Fibroblast of skin of right quadriceps (primary cell): ENCODE measurements around the gene CELF1.
"Not testable (repeated sequence)": the region's sequence is repeated elsewhere in the genome, so short reads cannot be mapped to it uniquely, and the experiment has no call there.

Experiments used
- DNase-seq: peaks from one replicate; pipeline ENCODE4 v3.0.0-alpha.2; 2013

CELF1 gene

GRCh38 chr11:47572715-47573255, 19.9 kb upstream of the CELF1 start:
- DNase-seq, result no peak

DNA sequence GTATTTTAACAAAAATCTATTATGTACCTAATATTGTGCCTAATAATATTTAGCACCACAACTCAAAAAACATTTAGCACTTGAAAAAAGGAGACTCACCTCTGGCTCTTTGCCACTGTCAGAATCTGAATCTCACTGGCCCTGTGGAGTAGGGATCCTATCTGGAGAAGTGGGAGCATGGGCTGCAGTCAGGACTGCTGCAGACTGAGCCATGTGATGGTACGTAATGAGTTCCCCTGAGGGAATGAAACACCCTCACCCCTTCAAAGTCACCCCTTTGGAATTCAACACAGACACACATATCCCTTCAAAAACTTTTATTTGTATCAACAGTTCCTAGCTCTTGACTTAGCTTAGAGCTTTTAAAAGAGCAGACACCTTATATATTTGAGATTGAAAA, 19.0 kb upstream of the CELF1 start:
- peak; percentile 34 for DNase-seq

- DNase-seq, result no peak
Observed at GRCh38 chr11:47571357-47571729, 18.4 kb upstream of the CELF1 start.

GRCh38 chr11:47570651-47571356, 17.9 kb upstream of the CELF1 start:
- no peak for DNase-seq

- DNase-seq, result no peak
Observed at GRCh38 chr11:47569646-47570045, 16.7 kb upstream of the CELF1 start.

GRCh38 chr11:47566149-47566698, 13.3 kb upstream of the CELF1 start:
- DNase-seq, result no peak

DNA sequence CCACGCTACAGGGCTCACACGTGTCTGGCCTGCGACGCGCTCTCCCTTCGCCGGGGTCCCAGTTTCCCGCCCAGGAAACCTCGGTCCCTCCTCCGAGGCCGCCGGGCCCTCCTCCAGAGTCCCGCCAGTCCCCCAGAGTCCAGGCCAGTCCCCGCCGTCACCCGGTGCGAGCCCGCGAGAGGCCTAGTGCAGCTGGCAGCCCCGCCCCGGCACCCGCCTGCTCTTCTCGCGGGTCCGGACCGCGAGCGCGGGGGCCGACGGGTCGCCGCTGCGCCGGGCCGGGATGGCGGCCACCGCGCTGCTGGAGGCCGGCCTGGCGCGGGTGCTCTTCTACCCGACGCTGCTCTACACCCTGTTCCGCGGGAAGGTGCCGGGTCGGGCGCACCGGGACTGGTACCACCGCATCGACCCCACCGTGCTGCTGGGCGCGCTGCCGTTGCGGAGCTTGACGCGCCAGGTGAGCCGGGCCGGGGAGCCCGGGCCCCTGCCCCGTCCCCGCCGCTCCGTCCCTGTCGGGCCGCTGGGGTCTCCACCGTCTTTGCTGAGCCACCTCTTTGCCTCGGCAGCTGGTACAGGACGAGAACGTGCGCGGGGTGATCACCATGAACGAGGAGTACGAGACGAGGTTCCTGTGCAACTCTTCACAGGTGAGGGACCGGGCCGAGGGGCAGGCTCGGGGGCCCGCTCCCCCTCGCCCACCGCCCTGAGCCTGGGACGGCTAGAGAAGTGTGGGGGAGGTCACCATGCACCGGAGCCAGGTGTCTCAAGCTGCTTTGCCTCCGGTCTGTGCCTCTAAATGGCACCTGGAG, 12.6 kb upstream of the CELF1 start, which contains the start of gene PTPMT1:
Gene PTPMT1 (plus strand): TSS at position 260 of the 809 bp plus-strand sequence. CDS start 24 bp downstream, at position 284.
- DNase-seq, result peak; percentile 77

- DNase-seq, result no peak
Observed at GRCh38 chr11:47564933-47565339, 12.0 kb upstream of the CELF1 start.

DNA sequence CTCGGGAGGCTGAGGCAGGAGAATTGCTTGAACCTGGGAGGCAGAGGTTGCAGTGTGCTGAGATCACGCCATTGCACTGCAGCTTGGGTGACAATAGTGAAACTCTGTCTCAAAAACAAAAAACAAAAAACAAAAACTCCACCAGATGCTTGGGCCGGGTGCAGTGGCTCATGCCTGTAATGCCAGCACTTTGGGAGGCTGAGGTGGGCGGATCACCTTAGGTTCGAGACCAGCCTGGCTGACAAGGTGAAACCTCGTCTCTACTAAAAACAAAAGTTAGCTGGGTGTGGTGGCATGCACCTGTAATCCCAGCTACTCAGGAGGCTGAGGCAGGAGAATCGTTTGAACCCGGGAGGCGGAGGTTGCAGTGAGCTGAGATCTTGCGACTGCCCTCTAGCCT, 11.4 kb upstream of the CELF1 start:
- not testable (repeated sequence) for DNase-seq

GRCh38 chr11:47562393-47562792, 9.5 kb upstream of the CELF1 start:
- DNase-seq, result not testable (repeated sequence)

DNA sequence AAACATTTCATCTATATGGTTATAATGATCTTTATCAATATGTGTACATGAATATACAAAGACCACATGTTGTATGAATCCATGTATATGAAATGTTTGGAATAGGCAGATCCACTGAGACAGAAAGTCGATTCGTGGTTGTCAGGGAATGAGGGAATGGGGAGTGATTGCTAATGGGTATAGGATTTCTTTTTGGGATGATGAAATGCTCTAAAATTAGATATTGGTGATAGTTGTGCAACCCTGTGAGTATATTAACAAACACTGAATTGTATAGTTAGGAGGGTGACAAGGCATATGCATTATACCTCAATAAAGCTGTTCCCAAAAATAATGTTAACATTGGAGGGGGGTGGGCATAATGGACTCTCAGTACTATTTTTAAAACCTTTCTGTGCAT, 7.5 kb upstream of the CELF1 start:
- peak; percentile 59 for DNase-seq

- DNase-seq, result no peak
Observed at GRCh38 chr11:47558695-47559094, 5.8 kb upstream of the CELF1 start.

- not testable (repeated sequence) for DNase-seq
Observed at GRCh38 chr11:47557004-47557403, 4.1 kb upstream of the CELF1 start.

DNA sequence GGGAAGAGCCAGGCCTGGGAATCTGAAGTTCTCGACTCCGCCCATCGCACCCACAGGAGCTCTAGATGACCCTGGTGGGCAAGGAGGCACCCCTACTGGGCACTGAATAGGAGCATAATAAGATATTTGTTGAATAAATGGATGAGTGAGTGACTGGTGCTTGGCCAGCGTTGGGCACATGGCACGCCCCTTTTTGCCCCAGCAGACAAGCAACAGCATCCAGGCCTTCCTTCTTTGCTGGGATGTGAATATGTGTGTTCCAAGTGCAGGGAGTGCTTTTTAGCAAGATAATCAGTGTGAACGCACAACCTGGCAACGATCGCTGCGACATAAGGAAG, 443 bp upstream of the CELF1 start:
- DNase-seq, result no peak

DNA sequence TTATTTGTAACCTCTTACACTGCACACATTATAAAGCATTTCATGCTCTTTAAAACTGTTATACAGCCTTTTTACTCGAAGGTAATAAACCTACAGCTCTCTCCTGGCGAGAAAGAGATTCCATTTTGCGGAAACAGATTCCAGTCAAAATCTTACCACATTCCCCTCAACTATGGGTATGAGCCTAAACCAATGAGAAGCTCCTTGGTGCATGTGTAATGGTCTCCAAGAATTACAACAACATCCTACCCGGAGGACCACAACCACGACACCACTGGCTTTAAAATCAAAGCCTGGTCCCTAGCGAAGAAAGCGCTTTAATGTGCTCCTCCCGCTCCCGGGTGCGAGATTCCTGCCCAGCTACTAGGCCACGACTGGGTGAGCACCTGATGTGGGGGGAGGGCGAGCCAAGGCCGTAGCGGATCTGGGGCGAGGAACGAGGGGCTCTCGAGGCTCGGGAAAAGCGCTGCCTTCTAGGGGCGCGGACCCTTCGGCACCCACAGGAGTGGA, 821 bp downstream of the CELF1 start:
- peak; percentile 50 for DNase-seq

DNA sequence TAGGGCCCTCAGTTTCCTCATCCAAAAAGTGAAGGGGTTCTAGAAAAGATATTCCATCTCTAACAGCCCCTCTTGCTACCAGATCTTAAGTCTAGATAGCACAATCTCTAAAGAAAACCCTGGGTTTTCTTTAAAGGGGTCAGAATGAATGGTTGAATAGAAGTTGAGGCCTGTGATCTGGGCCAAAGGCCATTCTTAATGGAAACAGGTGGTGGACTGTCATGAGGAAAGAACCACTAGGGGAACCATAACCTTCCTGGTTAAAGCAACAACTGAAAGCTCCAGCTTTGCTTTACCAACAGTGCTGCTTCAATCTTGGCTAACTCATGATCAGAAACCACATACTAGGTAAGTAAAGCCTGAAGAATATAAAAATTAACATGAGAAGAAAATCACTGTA, 1.8 kb downstream of the CELF1 start:
- no peak for DNase-seq

DNA sequence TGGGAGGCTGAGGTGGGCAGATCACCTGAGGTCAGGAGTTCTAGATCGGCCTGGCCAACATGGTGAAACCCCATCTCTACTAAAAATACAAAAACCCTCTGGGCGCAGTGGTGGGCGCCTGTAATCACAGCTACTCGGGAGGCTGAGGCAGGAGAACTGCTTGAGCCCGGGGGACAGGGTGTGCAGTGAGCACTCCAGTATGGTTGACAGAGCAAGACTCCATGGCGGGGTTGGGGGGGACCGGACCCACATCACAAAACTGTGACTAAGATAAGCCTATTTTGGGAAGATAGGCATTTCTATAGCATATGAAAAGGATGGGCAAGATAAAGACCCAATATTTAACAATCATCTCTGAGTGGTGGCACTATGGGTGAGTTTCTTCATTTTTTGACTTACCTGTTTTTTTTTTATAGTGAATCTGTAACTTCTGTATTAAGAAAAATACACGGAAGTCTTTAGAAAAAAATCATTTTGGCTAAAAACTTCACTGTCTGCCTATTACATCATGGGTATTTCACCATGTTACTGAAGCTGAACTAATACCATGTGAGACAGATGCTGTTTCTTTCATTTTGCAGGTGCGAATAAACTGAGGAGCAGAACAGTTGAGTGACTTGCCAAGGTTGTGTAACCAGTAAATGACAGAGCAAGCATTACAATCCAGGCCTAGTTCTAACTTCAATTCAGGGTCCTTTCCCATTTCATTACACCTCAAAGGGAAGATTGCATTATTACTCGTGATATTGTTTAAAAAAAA, 2.5 kb downstream of the CELF1 start:
- no peak for DNase-seq

DNA sequence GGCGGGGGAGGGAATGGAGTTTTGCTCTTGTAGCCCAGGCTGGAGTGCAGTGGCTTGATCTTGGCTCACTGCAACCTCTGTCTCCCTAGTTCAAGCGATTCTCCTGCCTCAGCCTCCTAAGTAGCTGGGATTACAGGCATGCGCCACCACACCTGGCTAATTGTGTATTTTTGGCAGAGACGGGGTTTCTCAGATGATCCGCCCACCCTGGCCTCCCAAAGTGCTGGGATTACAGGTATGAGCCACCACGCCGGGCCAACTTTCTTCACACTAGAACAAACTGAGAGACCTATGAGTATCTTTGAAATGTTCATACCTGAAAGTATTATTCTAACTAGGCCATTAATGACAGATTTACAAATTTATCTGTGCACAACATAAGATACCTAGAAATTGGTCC, 6.7 kb downstream of the CELF1 start:
- not testable (repeated sequence) for DNase-seq

DNA sequence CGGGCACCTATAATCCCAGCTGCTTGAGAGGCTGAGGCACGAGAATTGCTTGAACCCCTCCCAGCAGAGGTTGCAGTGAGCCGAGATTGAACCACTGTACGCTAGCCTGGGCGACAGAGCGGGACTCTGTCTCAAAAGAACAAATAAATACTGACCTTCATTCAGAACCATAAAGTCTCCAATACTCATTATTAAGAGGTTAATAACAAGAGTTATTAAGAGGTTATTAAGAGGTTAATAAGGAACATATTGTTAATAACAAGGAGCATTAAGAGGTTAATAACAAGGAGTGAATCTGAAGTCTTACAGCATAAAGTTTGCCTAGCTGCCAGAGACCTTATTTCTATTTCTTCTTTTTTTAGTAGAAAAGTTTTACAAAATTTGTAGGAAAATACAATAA, 7.6 kb downstream of the CELF1 start:
- no peak for DNase-seq

DNA sequence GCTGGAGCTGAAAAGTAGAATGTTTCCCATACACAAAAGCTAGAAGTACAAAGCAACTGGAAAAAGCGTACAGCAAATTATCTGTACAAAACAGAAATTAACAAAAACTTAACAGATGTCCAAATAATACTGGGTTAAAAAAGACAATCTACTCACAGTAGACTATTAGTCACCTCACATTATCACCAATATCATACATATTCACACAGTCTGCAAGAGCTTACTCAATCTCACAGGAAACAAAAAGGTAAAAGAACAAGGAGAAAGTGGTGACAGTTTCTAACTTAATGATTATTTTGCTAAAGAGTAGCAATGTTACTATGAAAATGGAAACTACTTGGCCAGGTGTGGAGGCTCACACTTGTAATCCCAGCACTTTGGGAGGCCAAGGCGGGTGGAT, 11.9 kb downstream of the CELF1 start:
- DNase-seq, result no peak

- no peak for DNase-seq
Observed at GRCh38 chr11:47539681-47540039, 13.3 kb downstream of the CELF1 start.

DNA sequence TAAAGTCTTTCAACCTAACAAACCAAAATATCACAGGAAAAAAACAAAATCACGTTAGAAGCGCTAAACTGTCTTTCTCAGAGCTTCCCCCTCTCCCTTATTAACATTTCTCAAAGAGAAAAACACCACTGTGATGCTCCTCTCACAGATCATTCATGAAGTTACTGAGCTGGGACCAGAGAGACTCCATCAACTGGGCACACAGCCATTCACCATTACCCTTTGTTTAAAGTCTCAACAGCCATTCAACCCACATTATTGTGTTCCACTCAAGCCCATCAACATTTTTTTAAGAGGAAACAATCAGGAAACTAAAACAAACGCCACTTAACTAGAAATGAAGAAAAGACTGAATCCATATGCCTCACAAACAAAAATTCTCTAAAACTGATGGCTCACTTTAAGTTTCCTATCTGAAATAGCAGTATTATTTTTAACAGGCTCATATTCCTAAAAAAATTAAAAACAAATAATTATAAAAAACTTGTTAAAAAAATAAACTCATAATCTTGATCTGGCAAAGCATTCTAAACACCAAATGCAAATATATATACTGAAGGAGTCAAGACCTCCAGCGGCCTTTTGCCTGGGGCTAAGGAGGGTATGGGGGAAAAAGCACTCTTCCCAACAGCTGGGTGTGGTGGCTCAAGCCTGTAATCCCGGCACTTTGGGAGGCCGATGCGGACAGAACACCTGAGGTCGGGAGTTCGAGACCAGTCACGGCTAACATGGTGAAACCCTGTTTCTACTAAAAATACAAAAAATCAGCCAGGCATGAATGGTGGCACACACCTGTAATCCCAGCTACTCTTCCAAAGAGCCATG, 14.0 kb downstream of the CELF1 start:
- no peak for DNase-seq
